Non-pigmented ciliary epithelial cell (primary cell): ENCODE results near the gene SDHAF1.
A peak's percentile ranks its signal among the peaks of the same experiment; 100 is the strongest.

ENCODE experiments used
- DNase-seq: peaks from one replicate; pipeline ENCODE4 v3.0.0-alpha.2; 2010; ENCODE audit warnings: low read depth

SDHAF1 gene

GRCh38 chr19:35986664-35987570, 8.1 kb upstream of the SDHAF1 start:
- no peak for DNase-seq

DNA sequence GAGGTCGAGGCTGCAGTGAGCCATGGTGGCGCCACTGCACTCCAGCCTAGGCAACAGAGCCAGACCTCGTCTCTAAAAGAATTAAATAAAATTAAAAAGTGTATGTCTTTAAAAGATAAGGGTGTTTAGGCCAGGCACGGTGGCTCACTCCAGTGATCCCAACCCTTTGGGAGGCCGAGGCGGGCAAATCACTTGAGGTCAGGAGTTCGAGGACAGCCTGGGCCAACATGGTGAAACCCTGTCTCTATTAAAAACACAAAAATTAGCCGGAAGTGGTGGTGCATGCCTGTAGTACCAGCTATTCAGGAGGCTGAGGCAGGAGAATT, 7.5 kb upstream of the SDHAF1 start:
- no peak for DNase-seq

DNA sequence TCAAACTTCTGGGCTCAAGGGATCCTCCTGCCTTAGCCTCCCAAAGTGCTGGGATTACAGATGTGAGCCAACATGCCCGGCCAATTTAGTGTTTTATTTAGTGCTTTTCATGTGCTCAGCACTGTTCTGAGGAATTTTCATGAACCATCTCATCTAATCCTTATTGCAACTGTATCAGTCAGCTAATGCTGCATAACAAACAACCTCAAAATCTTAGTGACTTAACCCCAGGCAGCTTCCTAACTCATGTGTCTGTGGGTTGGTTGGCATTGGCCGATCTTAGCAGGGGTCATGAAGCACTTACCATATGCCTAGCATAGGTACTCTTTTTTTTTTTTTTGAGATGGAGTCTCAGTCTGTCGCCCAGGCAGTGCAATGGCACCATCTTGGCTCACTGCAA, 6.2 kb upstream of the SDHAF1 start:
- no peak for DNase-seq

DNA sequence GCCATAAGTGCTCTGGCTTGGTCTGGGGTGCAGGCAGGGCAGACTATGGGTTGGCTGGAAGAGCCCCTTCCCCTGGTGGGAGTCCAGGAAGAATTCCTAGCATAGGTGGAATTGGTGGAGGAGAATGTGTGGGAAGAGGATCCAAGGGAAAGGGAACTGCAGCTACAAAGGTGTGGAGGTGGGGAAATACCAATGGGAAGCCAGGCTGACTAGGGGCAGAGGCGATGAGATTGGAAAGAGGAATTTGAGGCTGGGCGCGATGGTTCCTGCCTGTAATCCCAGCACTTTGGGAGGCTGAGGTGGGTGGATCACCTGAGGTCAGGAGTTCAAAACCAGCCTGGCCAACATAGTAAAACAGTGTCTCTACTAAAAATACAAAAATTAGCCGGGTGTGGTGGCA, 4.8 kb upstream of the SDHAF1 start:
- no peak for DNase-seq

GRCh38 chr19:35990771-35991730, 3.9 kb upstream of the SDHAF1 start:
- no peak for DNase-seq

GRCh38 chr19:35991731-35992450, 3.1 kb upstream of the SDHAF1 start:
- no peak for DNase-seq

DNA sequence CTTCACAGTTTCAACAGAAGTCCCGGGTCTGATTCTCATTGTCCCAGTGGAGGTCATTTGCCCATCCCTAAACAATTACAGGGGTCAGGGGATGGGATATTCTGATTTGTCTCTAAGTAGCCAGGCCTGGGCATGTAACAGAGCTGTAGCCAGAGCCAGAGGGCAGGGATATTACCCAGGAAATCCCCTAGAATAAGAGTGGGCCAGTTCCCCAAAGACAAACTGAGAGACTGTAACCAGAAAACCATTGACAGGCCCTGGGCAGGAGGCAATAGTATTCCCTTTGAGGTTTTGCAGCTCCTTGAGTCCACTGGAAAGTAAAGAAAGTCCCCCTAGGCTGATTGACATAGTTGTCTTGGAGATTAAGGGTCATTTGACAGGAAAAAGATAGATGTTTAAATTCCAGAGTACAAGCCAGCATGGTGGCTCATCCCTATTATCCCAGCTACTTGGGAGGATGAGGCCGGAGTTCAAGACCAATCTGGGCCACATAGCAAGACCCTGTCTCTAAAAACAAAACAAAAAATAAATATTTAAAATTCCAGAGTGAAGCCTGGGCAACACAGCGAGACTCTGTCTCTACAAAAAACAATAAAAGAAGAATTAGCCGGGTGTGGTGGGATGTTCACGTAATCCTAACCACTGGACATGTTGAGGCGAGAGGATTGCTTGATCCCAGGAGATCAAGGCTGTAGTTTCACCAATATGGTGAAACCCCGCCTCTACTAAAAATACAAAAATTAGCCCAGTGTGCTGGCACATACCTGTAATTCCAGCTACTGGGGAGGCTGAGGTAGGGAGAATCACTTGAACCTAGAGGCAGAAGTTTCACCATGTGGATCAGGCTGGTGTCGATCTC, 1.9 kb upstream of the SDHAF1 start:
- DNase-seq = no peak

GRCh38 chr19:35993923-35994598, 927 bp upstream of the SDHAF1 start:
- no peak for DNase-seq

- DNase-seq = no peak
Measured at GRCh38 chr19:35996777-35997176, 1.8 kb downstream of the SDHAF1 start.

GRCh38 chr19:36001605-36002004, 6.6 kb downstream of the SDHAF1 start:
- DNase-seq = no peak

GRCh38 chr19:36003284-36003683, 8.3 kb downstream of the SDHAF1 start:
- no peak for DNase-seq

- no peak for DNase-seq
Measured at GRCh38 chr19:36006955-36007354, 12.0 kb downstream of the SDHAF1 start.

GRCh38 chr19:36008336-36008978, 13.5 kb downstream of the SDHAF1 start, which contains the start of gene SYNE4:
SYNE4 (minus strand) TSS chr19:36008813; CDS start chr19:36008681, 132 bp downstream.
- DNase-seq = no peak

DNA sequence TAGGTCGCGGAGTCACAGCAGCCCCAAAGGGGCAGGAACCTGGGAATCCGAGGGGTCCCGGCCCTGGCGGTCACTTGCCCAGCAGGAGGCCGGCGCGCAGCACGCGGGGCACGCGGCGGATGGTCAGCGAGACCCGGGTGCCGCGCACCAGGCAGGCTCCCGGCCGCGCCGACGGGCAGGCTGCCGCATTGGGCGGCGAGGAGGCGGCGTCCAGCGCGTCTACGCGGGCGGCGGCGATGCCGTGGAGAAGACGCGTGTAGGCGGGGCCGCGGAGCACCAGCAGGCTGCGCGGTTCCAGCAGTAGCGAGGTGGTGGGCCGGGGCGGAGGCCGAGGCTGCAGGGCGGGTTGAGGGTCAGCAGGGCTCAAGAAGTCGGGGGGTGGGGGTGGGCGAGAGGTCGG, 14.2 kb downstream of the SDHAF1 start:
- no peak for DNase-seq

DNA sequence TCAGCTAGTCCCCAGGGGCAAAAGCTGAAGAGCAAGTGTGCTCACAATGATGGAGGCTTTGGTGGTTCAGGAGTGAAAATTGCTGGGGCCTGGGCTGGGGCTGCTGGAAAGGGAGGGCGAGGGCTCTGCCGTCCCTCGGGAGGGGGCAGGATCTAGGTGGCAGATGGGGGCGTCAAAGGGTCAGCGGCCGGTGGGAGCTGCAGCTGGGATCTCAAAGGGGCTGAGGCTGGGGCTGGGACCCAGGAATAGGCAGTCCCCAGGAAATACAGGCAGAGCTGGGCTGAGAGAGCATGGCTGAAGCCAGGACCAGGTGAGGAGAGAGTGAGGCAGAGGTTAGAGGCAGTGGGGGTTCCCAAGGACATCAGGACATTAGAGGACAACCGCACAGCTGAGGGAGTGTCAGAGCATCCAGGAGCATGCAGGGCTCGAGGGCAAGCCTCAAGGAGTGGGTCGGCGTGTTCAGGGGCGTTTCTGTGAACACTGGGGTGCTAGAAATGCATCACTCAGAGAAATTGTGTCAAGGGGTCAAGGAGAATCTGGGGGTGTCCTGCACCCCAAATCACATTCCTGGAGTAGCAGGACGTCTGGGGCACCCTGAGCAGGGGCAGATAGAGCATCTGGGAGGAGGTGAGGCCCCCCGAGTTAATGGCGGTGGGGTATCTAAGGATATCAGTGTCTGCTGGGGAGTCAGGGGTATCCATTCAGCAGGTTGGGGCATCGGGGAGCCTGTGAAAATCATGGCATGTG, 14.8 kb downstream of the SDHAF1 start:
- DNase-seq = no peak

- DNase-seq = no peak
Measured at GRCh38 chr19:36010402-36010801, 15.4 kb downstream of the SDHAF1 start.

DNA sequence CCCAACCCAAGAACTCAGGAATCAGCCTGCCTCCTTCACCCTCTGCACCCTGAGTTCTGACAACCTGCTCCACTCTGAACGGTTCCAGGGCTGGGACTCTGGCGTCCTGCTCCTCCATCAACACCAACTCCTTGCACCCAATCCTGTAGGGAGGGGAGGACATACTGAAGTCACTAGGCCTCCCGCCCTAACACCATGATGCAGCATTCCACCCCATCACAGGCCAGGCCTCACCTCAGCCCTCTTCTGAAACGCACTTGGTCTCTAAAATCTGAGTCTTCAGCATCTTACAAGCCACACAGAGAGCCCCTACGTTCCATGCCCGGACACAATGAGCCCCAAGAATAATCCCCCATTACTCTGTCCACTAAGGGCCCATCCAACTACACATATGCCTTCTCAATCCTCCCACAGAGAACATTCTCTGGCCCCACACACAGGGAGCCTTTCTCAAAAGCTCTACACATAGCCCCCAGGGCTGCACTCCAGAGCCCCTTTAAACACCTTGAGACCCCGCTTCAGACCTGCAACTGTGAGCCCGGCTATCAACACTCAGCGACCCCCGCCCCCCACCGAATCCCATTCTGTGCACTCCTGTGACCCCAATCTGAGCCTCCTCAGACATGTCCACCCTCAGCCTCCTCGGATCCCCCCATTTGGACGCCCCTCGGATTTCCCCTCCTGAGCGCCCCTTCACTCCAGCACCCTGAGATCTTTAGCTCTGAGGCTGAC, 18.5 kb downstream of the SDHAF1 start:
- DNase-seq = no peak

- peak; percentile 89 for DNase-seq
Measured at GRCh38 chr19:36014012-36014924, 19.3 kb downstream of the SDHAF1 start, which contains the start of gene ALKBH6. ALKBH6 (minus strand) TSS chr19:36014213; CDS start chr19:36013397, 816 bp downstream.
